ENCODE results near the gene MAP7D2.

MAP7D2 gene

DNA sequence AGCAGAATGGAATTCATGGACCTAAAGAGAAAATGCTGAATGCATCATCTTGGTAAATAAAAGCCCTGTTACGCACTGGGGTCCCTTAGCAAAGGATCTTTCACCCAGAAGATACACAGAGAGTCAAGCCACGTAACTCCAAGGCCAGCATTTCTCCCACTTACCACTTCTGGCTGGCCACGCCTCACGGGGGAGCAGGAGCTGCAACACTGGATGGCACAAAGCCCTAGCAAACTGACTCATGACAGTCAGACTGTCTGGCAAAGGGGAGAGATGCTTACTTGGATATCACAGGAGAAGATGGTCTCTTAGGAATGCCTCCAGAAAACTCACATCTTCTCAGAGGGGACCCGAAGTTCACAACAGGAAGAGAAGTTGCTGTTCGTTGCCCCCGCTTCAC lies 74.5 kb downstream of the MAP7D2 start:
- no peak overlapping the region for H3K4me3 ChIP-seq (ENCODE audit: low read length)
- DNase-seq (ENCODE audit: low read depth) = peak; percentile 8

DNA sequence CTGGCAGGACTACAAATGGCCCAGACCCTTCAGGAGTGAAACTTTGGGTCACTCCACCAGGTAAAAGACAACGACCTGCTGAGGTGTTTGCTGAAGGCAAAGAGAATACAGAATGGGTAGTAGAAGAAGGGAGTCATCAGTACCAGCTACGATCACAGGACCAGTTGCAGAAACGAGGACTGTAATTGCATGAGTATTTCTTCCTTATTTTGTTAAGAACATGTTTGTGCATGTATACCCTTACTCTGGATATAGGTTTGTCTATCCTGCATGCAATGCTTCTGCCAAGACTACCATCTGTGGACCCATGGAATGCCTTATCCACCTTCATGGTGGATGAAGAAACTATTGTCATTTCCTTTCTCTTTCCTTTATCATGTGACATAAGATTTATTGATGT lies 77.7 kb downstream of the MAP7D2 start:
- DNase-seq (ENCODE audit: low read depth) = no peak
- H3K4me3 ChIP-seq (ENCODE audit: low read length) = no peak overlapping the region
- TF ChIP-seq, protein P1, sequence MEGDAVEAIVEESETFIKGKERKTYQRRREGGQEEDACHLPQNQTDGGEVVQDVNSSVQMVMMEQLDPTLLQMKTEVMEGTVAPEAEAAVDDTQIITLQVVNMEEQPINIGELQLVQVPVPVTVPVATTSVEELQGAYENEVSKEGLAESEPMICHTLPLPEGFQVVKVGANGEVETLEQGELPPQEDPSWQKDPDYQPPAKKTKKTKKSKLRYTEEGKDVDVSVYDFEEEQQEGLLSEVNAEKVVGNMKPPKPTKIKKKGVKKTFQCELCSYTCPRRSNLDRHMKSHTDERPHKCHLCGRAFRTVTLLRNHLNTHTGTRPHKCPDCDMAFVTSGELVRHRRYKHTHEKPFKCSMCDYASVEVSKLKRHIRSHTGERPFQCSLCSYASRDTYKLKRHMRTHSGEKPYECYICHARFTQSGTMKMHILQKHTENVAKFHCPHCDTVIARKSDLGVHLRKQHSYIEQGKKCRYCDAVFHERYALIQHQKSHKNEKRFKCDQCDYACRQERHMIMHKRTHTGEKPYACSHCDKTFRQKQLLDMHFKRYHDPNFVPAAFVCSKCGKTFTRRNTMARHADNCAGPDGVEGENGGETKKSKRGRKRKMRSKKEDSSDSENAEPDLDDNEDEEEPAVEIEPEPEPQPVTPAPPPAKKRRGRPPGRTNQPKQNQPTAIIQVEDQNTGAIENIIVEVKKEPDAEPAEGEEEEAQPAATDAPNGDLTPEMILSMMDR (conservative IDR thresholded peaks at IDR 0.05; ENCODE audit: low read length) = no peak

More for the DNA sequence above, 74.5 kb downstream of the MAP7D2 start:
- TF ChIP-seq, protein P1 (conservative IDR thresholded peaks at IDR 0.05; ENCODE audit: low read length) = no peak

DNA sequence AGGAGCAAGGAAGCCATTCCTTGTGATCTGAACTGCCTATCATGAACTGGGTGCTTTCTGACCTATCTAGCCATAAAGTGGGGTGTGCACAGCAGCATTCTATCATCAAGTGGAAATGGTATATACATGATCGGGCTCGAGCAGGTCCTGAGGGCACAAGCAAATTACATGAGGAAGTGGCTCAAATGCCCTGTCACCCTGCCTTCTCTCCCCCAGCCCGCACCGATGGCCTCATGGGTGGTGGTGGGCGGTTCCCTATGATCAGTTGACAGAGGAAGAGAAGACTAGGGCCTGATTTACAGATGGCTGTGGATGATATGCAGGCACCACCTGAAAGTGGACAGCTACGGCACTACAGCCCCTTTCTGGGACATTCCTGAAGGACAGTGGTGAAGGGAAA lies 79.5 kb downstream of the MAP7D2 start:
- DNase-seq (ENCODE audit: low read depth) = no peak
- H3K4me3 ChIP-seq (ENCODE audit: low read length) = no peak overlapping the region
- TF ChIP-seq, protein P1 (conservative IDR thresholded peaks at IDR 0.05; ENCODE audit: low read length) = no peak

DNA sequence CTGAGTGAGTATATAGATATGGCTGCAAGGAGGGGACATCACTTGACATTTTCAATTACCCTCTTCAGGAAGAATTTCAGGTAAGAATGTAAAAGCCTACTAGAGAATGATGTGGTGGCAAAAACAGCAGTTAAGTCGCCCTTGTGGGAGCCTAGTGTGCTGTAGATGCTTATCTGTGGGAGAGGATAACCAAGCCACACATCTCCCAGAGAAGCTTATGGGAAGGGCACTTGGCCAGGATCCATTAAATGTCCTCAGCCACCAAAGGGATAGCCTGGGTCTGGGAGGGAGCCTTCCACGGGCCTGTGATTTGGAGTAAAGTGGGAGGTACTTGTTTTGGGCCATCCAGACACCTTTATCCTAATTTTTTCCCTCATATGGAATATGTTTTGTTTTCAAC lies 84.5 kb downstream of the MAP7D2 start:
- no peak overlapping the region for H3K4me3 ChIP-seq (ENCODE audit: low read length)
- no peak for DNase-seq (ENCODE audit: low read depth)

DNA sequence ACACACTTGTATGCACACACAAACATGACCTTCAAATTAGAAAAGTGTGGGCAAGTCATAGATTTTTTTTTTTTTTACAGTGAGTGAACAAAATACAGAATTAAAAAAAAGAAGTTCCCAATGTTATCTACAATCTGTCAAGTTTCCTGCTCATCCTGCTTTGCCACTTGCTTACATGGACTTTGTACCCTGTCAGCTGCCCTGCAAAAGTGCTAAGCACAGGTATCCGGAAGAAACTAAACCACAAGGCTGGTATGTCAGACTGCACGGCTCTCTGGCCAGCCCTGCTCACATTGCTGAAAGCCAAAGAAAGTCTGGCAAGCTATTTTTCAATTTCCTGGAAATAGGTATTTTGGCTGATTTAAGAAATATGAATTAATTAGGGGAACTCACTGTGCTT lies 87.0 kb downstream of the MAP7D2 start:
- TF ChIP-seq, protein P1 (conservative IDR thresholded peaks at IDR 0.05; ENCODE audit: low read length) = no peak
- DNase-seq (ENCODE audit: low read depth) = no peak
- no peak overlapping the region for H3K4me3 ChIP-seq (ENCODE audit: low read length)

More for the DNA sequence above, 84.5 kb downstream of the MAP7D2 start:
- TF ChIP-seq, protein P1 (conservative IDR thresholded peaks at IDR 0.05; ENCODE audit: low read length) = no peak

DNA sequence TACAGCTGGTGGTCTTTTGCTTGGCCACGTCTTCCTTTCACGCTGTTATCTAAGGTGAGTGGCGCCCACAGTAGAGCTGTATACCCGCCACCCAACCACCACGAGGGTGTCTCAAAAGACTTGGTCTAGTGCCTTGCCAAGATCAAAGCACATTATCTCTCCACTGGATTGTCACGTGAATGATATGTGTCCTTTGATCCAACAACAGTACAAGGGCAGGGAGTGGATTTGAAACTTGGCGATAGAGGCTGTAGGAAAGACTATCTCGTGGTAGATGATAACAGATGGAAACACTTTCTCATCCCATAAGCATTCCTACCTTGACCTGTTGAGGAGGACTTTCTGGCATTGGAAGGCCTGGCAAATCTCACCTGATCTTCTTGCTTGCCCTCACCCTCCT lies 88.1 kb downstream of the MAP7D2 start:
- H3K4me3 ChIP-seq (ENCODE audit: low read length) = no peak overlapping the region
- TF ChIP-seq, protein P1 (conservative IDR thresholded peaks at IDR 0.05; ENCODE audit: low read length) = no peak
- no peak for DNase-seq (ENCODE audit: low read depth)

DNA sequence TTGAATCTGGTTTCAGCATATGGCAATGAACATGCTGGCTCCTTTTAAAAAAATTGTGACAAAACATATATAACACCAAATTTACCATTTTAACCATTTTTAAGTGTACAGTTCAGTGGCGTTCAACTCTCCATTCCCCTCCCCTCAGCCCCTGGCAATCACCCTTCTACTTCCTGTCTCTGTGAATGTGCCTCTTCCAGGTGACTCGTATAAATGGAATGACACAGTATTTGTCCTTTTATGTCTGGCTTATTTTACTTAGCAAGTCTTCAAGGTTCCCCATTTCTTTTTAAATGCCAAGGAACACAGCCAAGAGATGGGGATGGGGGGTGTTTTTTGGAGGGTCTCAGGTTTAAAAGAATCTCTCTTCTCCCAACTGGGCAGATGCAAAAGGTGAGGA lies 90.4 kb downstream of the MAP7D2 start:
- no peak overlapping the region for H3K4me3 ChIP-seq (ENCODE audit: low read length)
- peak; percentile 61 for DNase-seq (ENCODE audit: low read depth)

More for the DNA sequence above, 90.4 kb downstream of the MAP7D2 start:
- TF ChIP-seq, protein P1 (conservative IDR thresholded peaks at IDR 0.05; ENCODE audit: low read length) = no peak

All from AG10803 (cell line).